Subcutaneous abdominal adipose tissue (tissue), 5 donors: ENCODE measurements around the gene EIF4ENIF1.
"Not testable (repeated sequence)": the region's sequence is repeated elsewhere in the genome, so short reads cannot be mapped to it uniquely, and the experiment has no call there.

ENCODE experiments used
- H3K27ac ChIP-seq: one replicate; pipeline ENCODE4 v1.7.0; 2013; ENCODE audit warnings: low read depth, mild to moderate bottlenecking, inconsistent platforms, low read length, moderate library complexity
- H3K27me3 ChIP-seq, 5 donors: one replicate each; pipeline ENCODE4 v1.7.0; 2013; ENCODE audit warnings: low read length in 5 of 5, inconsistent platforms in 1 of 5; ENCODE audit not compliant: control insufficient read depth in 5 of 5, insufficient read depth in 4 of 5
- H3K36me3 ChIP-seq, 5 donors: one replicate each; pipeline ENCODE4 v1.7.0; 2013; ENCODE audit warnings: low read length in 5 of 5; ENCODE audit not compliant: control insufficient read depth in 5 of 5, insufficient read depth in 5 of 5
- H3K4me1 ChIP-seq, 5 donors: one replicate each; pipeline ENCODE4 v1.7.0; 2013; ENCODE audit warnings: low read length in 5 of 5, mild to moderate bottlenecking in 3 of 5, moderate library complexity in 1 of 5; ENCODE audit not compliant: control insufficient read depth in 5 of 5, insufficient read depth in 5 of 5
- H3K4me3 ChIP-seq, 5 donors: one replicate each; pipeline ENCODE4 v1.7.0; 2013; ENCODE audit warnings: low read length in 5 of 5, low read depth in 1 of 5
- H3K9ac ChIP-seq, 5 donors: one replicate each; pipeline ENCODE4 v1.7.0; 2013; ENCODE audit warnings: low read length in 5 of 5, mild to moderate bottlenecking in 4 of 5, moderate library complexity in 3 of 5
- H3K9me3 ChIP-seq, 5 donors: one replicate each; pipeline ENCODE4 v1.7.0; 2013; ENCODE audit warnings: low read length in 5 of 5; ENCODE audit not compliant: control insufficient read depth in 5 of 5
- donor health status: healthy.
- donor health status: healthy.
- donor health status: healthy.
- donor health status: healthy.
- donor health status: healthy.

EIF4ENIF1 gene

GRCh38 chr22:31508536-31508935, 18.9 kb upstream of the EIF4ENIF1 start:
- Histone ChIP-seq H3K9me3 (peaks cover 0 to 5% (median 0%) of the 10 kb centered on the region in 5 donors), H3K27me3 (no peaks in the 10 kb centered on the region), H3K9ac (no peak overlapping the region), H3K4me1 (no peaks in the 10 kb centered on the region), H3K27ac (no peak overlapping the region), H3K36me3 (peaks cover 0 to 11% (median 0%) of the 10 kb centered on the region in 5 donors), H3K4me3 (no peak overlapping the region)

- not testable (repeated sequence) for H3K27ac ChIP-seq, H3K9me3 ChIP-seq, H3K9ac ChIP-seq, H3K27me3 ChIP-seq, H3K4me3 ChIP-seq, H3K36me3 ChIP-seq, H3K4me1 ChIP-seq
Observed at GRCh38 chr22:31507517-31507916, 17.9 kb upstream of the EIF4ENIF1 start.

GRCh38 chr22:31504282-31504681, 14.6 kb upstream of the EIF4ENIF1 start:
- peaks cover 0 to 5% (median 0%) of the 10 kb centered on the region in 5 donors for H3K9me3 ChIP-seq
- H3K27ac ChIP-seq = no peak overlapping the region
- no peak overlapping the region for H3K4me3 ChIP-seq
- no peak overlapping the region for H3K9ac ChIP-seq
- no peaks in the 10 kb centered on the region for H3K27me3 ChIP-seq
- H3K36me3 ChIP-seq = peaks cover 0 to 3% (median 0%) of the 10 kb centered on the region in 5 donors
- H3K4me1 ChIP-seq = no peaks in the 10 kb centered on the region

- Histone ChIP-seq H3K36me3 (no peaks in the 10 kb centered on the region), H3K9ac (no peak overlapping the region), H3K27me3 (no peaks in the 10 kb centered on the region), H3K4me3 (no peak overlapping the region), H3K27ac (no peak overlapping the region), H3K9me3 (peaks cover 0 to 5% (median 0%) of the 10 kb centered on the region in 5 donors), H3K4me1 (no peaks in the 10 kb centered on the region)
Observed at GRCh38 chr22:31503211-31503964, 13.7 kb upstream of the EIF4ENIF1 start.

GRCh38 chr22:31501738-31502137, 12.1 kb upstream of the EIF4ENIF1 start:
- Histone ChIP-seq H3K4me1 (peaks cover 0 to 9% (median 7%) of the 10 kb centered on the region in 5 donors), H3K27me3 (no peaks in the 10 kb centered on the region), H3K4me3 (no peak overlapping the region), H3K9ac (no peak overlapping the region), H3K9me3 (no peaks in the 10 kb centered on the region), H3K36me3 (no peaks in the 10 kb centered on the region), H3K27ac (no peak overlapping the region)

- H3K9ac ChIP-seq = peak overlapping the region in 4 of 5 donors; percentile 63 to 81 (median 74)
- peak overlapping the region; percentile 65 to 96 (median 89) for H3K4me3 ChIP-seq
- no peaks in the 10 kb centered on the region for H3K36me3 ChIP-seq
- no peaks in the 10 kb centered on the region for H3K9me3 ChIP-seq
- no peak overlapping the region for H3K27ac ChIP-seq
- H3K4me1 ChIP-seq = peaks cover 0 to 22% (median 16%) of the 10 kb centered on the region in 5 donors
- no peaks in the 10 kb centered on the region for H3K27me3 ChIP-seq
Observed at GRCh38 chr22:31497148-31497938, 7.7 kb upstream of the EIF4ENIF1 start.

GRCh38 chr22:31496735-31497146, 7.1 kb upstream of the EIF4ENIF1 start:
- Histone ChIP-seq H3K36me3 (peaks cover 0 to 3% (median 0%) of the 10 kb centered on the region in 5 donors), H3K9ac (peak overlapping the region in 4 of 5 donors; percentile 63 to 81 (median 74)), H3K4me3 (peak overlapping the region; percentile 65 to 96 (median 89)), H3K9me3 (no peaks in the 10 kb centered on the region), H3K27ac (peak overlapping the region; percentile 57), H3K4me1 (peaks cover 0 to 22% (median 16%) of the 10 kb centered on the region in 5 donors), H3K27me3 (no peaks in the 10 kb centered on the region)

- peak within 1 kb of the TSS; percentile 57 for H3K27ac ChIP-seq
- H3K4me3 ChIP-seq = peak within 1 kb of the TSS; percentile 83 to 96 (median 89)
- peak within 1 kb of the TSS; percentile 38 to 81 (median 72) for H3K9ac ChIP-seq
- no peaks in the 10 kb centered on the region for H3K27me3 ChIP-seq
- H3K9me3 ChIP-seq = no peaks in the 10 kb centered on the region
- peaks cover 0 to 3% (median 0%) of the 10 kb centered on the region in 5 donors for H3K36me3 ChIP-seq
- H3K4me1 ChIP-seq = peaks cover 0 to 25% (median 18%) of the 10 kb centered on the region in 5 donors
Observed at GRCh38 chr22:31496007-31496734, 6.5 kb upstream of the EIF4ENIF1 start, which contains the start of gene SFI1. Gene SFI1 (plus strand): TSS chr22:31496536. CDS start chr22:31508285, 11,749 bp downstream.

GRCh38 chr22:31495343-31495742, 5.7 kb upstream of the EIF4ENIF1 start:
- Histone ChIP-seq H3K27ac (peak overlapping the region; percentile 57), H3K27me3 (no peaks in the 10 kb centered on the region), H3K9me3 (no peaks in the 10 kb centered on the region), H3K9ac (peak overlapping the region; percentile 38 to 81 (median 72)), H3K36me3 (peaks cover 0 to 3% (median 0%) of the 10 kb centered on the region in 5 donors), H3K4me3 (peak overlapping the region; percentile 83 to 96 (median 89)), H3K4me1 (peaks cover 6 to 33% (median 27%) of the 10 kb centered on the region in 5 donors)
